Liver (tissue), 9 donors: ENCODE data around the gene ZNF410. TPM values are rescaled to one million over a fixed set of nuclear protein-coding genes. Genes with fewer than 3 reads are reported as not detected.
"Not testable (repeated sequence)": the region's sequence is repeated elsewhere in the genome, so short reads cannot be mapped to it uniquely, and the experiment has no call there.

Experiments used
- DNase-seq: peaks from one replicate; pipeline ENCODE4 v3.0.0-alpha.2; 2017; ENCODE audit warnings: low spot score
- H3K27ac ChIP-seq, 2 donors: one replicate each; pipeline ENCODE4 v1.7.0; 2013; ENCODE audit warnings: inconsistent platforms in 2 of 2, low read length in 2 of 2, control low read depth in 1 of 2, low read depth in 1 of 2, mild to moderate bottlenecking in 1 of 2
- H3K27me3 ChIP-seq, 4 donors: one replicate each; pipeline versions ENCODE4 v1.6.1 to v1.7.0; 2013; ENCODE audit warnings: low read length in 3 of 4, inconsistent platforms in 1 of 4, mild to moderate bottlenecking in 1 of 4, moderate library complexity in 1 of 4; ENCODE audit not compliant: control insufficient read depth in 4 of 4, insufficient read depth in 4 of 4
- H3K36me3 ChIP-seq, 4 donors: one replicate each; pipeline versions ENCODE4 v1.6.1 to v1.7.0; 2013; ENCODE audit warnings: low read length in 3 of 4, mild to moderate bottlenecking in 3 of 4, low read depth in 1 of 4, moderate library complexity in 1 of 4; ENCODE audit not compliant: control insufficient read depth in 4 of 4, insufficient read depth in 3 of 4
- H3K4me1 ChIP-seq, 4 donors: one replicate each; pipeline versions ENCODE4 v1.6.1 to v1.7.0; 2013; ENCODE audit warnings: low read length in 3 of 4, mild to moderate bottlenecking in 3 of 4, moderate library complexity in 1 of 4; ENCODE audit not compliant: control insufficient read depth in 4 of 4, insufficient read depth in 4 of 4
- H3K4me3 ChIP-seq, 3 donors: one replicate each; pipeline versions ENCODE4 v1.6.1 to v1.7.0; 2013; ENCODE audit warnings: low read length in 3 of 3, control low read depth in 1 of 3, low read depth in 1 of 3, mild to moderate bottlenecking in 1 of 3
- H3K9ac ChIP-seq, 2 donors: one replicate each; pipeline ENCODE4 v1.7.0; 2013; ENCODE audit warnings: low read length in 2 of 2, mild to moderate bottlenecking in 2 of 2, moderate library complexity in 2 of 2, control low read depth in 1 of 2, low read depth in 1 of 2
- H3K9me3 ChIP-seq, 4 donors: one replicate each; pipeline versions ENCODE4 v1.6.1 to v1.7.0; 2013; ENCODE audit warnings: low read length in 3 of 4; ENCODE audit not compliant: control insufficient read depth in 4 of 4
- ATF3 ChIP-seq: IDR thresholded peaks from 2 replicates; pipeline ENCODE4 v1.6.1; 2016; ENCODE audit warnings: antibody characterized with exemption
- CTCF ChIP-seq: fragments of 150-350 bp; IDR thresholded peaks from 2 replicates; pipeline ENCODE4 v1.5.1; 2017; ENCODE audit warnings: improper control_type of control experiment, low read depth, low read length; ENCODE audit not compliant: missing input control
- EGR1 ChIP-seq, 2 donors: IDR thresholded peaks; 2 replicates each; pipeline ENCODE4 v1.6.1; 2016 to 2018; ENCODE audit warnings: antibody characterized with exemption in 2 of 2, low read depth in 2 of 2
- FOXA1 ChIP-seq: IDR thresholded peaks from 2 replicates; pipeline ENCODE4 v1.6.1; 2016; ENCODE audit warnings: antibody characterized with exemption
- FOXA2 ChIP-seq: IDR thresholded peaks from 2 replicates; pipeline ENCODE4 v1.6.1; 2016; ENCODE audit warnings: antibody characterized with exemption
- GABPA ChIP-seq, 2 donors: IDR thresholded peaks in 1 of 2; conservative IDR thresholded peaks in 1 of 2; 2 replicates each; pipeline ENCODE4 v1.6.1; 2016; ENCODE audit warnings: antibody characterized with exemption in 2 of 2, mild to moderate bottlenecking in 1 of 2, moderate library complexity in 1 of 2
- HNF4A ChIP-seq, 2 donors: conservative IDR thresholded peaks; 2 replicates each; pipeline ENCODE4 v1.6.1; 2016; ENCODE audit warnings: antibody characterized with exemption in 2 of 2, mild to moderate bottlenecking in 2 of 2
- HNF4G ChIP-seq: IDR thresholded peaks from 2 replicates; pipeline ENCODE4 v1.6.1; 2016; ENCODE audit warnings: antibody characterized with exemption
- JUND ChIP-seq, 2 donors: IDR thresholded peaks; 2 replicates each; pipeline ENCODE4 v1.6.1; 2016; ENCODE audit warnings: antibody characterized with exemption in 2 of 2
- MAX ChIP-seq: IDR thresholded peaks from 2 replicates; pipeline ENCODE4 v1.6.1; 2016; ENCODE audit warnings: antibody characterized with exemption
- NR2F2 ChIP-seq: IDR thresholded peaks from 2 replicates; pipeline ENCODE4 v1.6.1; 2016; ENCODE audit warnings: antibody characterized with exemption
- RAD21 ChIP-seq, 2 donors: IDR thresholded peaks; 2 replicates each; pipeline ENCODE4 v1.6.1; 2016; ENCODE audit warnings: antibody characterized with exemption in 2 of 2, mild to moderate bottlenecking in 2 of 2
- REST ChIP-seq: IDR thresholded peaks from 2 replicates; pipeline ENCODE4 v1.6.1; 2016; ENCODE audit warnings: antibody characterized with exemption, mild to moderate bottlenecking
- RXRA ChIP-seq, 2 donors: IDR thresholded peaks; 2 replicates each; pipeline ENCODE4 v1.6.1; 2017 to 2018; ENCODE audit warnings: antibody characterized with exemption in 2 of 2, mild to moderate bottlenecking in 1 of 2
- SP1 ChIP-seq: IDR thresholded peaks from 2 replicates; pipeline ENCODE4 v1.6.1; 2018; ENCODE audit warnings: antibody characterized with exemption, mild to moderate bottlenecking
- TAF1 ChIP-seq: conservative IDR thresholded peaks from 2 replicates; pipeline ENCODE4 v1.6.1; 2016; ENCODE audit warnings: antibody characterized with exemption, mild to moderate bottlenecking
- YY1 ChIP-seq: IDR thresholded peaks from 2 replicates; pipeline ENCODE4 v1.6.1; 2016; ENCODE audit warnings: antibody characterized with exemption, mild to moderate bottlenecking
- ZBTB33 ChIP-seq: IDR thresholded peaks from 2 replicates; pipeline ENCODE4 v1.6.1; 2016; ENCODE audit warnings: antibody characterized with exemption
- WGBS: extraction: QIAGEN DNeasy Blood & Tissue Kit; methylation state at CpG from one replicate; pipeline ENCODE4 v1.1.7; 2013; 5-methylcytosine and 5-hydroxymethylcytosine counted together
- polyA plus RNA-seq, 2 donors: library from polyadenylated mRNA; stranded (reverse) in 1 of 2; unstranded in 1 of 2; fragments of 200-250 nt in 1 of 2; fragments of >200 nt in 1 of 2; fragmentation: Nextera tagmentation in 1 of 2; extraction: Ambion mirVana in 1 of 2; gene quantifications; one replicate each; pipeline versions ENCODE4 v1.2.1 to v1.2.3, GENCODE V29; 2013 to 2015
- total RNA-seq, 2 donors: library from RNA; depleted of rRNA; stranded (reverse); fragments of >200 nt; gene quantifications; one replicate each; pipeline ENCODE4 v1.2.3, GENCODE V29; 2014
- donor health status: healthy.
- donor health status: healthy.
- donor health status: healthy.
- donor health status: healthy.
- donor health status: healthy.

The ZNF410 gene
- total and polyA plus RNA-seq, 4 donors: 11.2 to 33.0 (median 21.6) TPM

GRCh38 chr14:73916324-73916723 is 29.7 kb downstream of the ZNF410 start:
- no peak overlapping the region for H3K4me3 ChIP-seq
- DNase-seq: no peak
- no peak overlapping the region for H3K27ac ChIP-seq
- H3K27me3 ChIP-seq: no peaks in the 10 kb centered on the region
- TF ChIP-seq SP1 (no peak), FOXA1 (no peak)
- 96% methylated on average over 6 of the region's 6 CpGs for WGBS
- no peaks in the 10 kb centered on the region for H3K9me3 ChIP-seq
- H3K36me3 ChIP-seq: peaks cover 5 to 41% (median 24%) of the 10 kb centered on the region in 4 donors
- H3K9ac ChIP-seq: no peak overlapping the region
- H3K4me1 ChIP-seq: no peaks in the 10 kb centered on the region

- 98% methylated on average over 2 of the region's 2 CpGs for WGBS
- peaks cover 19 to 58% (median 42%) of the 10 kb centered on the region in 4 donors for H3K36me3 ChIP-seq
- H3K27me3 ChIP-seq, H3K9me3 ChIP-seq, H3K27ac ChIP-seq, H3K9ac ChIP-seq, H3K4me1 ChIP-seq, H3K4me3 ChIP-seq, DNase-seq: not testable (repeated sequence)
Observed at GRCh38 chr14:73919457-73919856, 32.8 kb downstream of the ZNF410 start.

GRCh38 chr14:73924337-73924736 is 37.7 kb downstream of the ZNF410 start:
- TF ChIP-seq EGR1 (IDR thresholded peaks at IDR 0.05; ENCODE audit: low read depth in 2 of 2): no peak
- TF ChIP-seq ZBTB33: no peak
- TF ChIP-seq YY1: no peak
- no peak for TF ChIP-seq REST
- TF ChIP-seq ATF3: no peak
- TF ChIP-seq JUND (IDR thresholded peaks at IDR 0.05): no peak
- TF ChIP-seq TAF1: no peak
- no peak for TF ChIP-seq MAX
- no peak for TF ChIP-seq HNF4G
- TF ChIP-seq CTCF: no peak
- TF ChIP-seq GABPA (IDR thresholded peaks at IDR 0.05 in 1 of 2, conservative IDR thresholded peaks at IDR 0.05 in 1 of 2): no peak
- no peak for TF ChIP-seq SP1
- TF ChIP-seq RXRA (IDR thresholded peaks at IDR 0.05): no peak
- TF ChIP-seq RAD21 (IDR thresholded peaks at IDR 0.05): no peak
- no peak for TF ChIP-seq NR2F2
- TF ChIP-seq FOXA2: no peak
- TF ChIP-seq HNF4A (conservative IDR thresholded peaks at IDR 0.05): no peak
- no peak for TF ChIP-seq FOXA1
- Histone ChIP-seq H3K27me3 (no peaks in the 10 kb centered on the region), H3K36me3 (peaks cover 25 to 65% (median 56%) of the 10 kb centered on the region in 4 donors), H3K9me3 (no peaks in the 10 kb centered on the region), H3K27ac (no peak overlapping the region), H3K9ac (no peak overlapping the region), H3K4me1 (peaks cover 0 to 3% (median 0%) of the 10 kb centered on the region in 4 donors), H3K4me3 (no peak overlapping the region)
- DNase-seq: no peak
- 88% methylated on average over 5 of the region's 5 CpGs for WGBS
